Kidney (tissue), 14 donors: ENCODE measurements around the gene DDX21. TPM values are rescaled to one million over a fixed set of nuclear protein-coding genes. Genes with fewer than 3 reads are reported as not detected.

ENCODE experiments used
- DNase-seq, 5 donors: peaks; one replicate each; pipeline ENCODE4 v3.0.0-alpha.2; 2013 to 2020
- FAIRE-seq: peaks from 2 replicates; lab custom pipeline; 2012; peaks lifted over from hg19 to GRCh38; lab: Jason Lieb, UNC
- H3K27ac ChIP-seq, 2 donors: one replicate each; pipeline ENCODE4 v1.7.0; 2013; ENCODE audit warnings: low read depth in 2 of 2, low read length in 2 of 2, inconsistent platforms in 1 of 2
- H3K27me3 ChIP-seq: one replicate; pipeline ENCODE4 v1.7.1; 2013; ENCODE audit warnings: low read length, inconsistent platforms; ENCODE audit not compliant: control insufficient read depth, insufficient read depth
- H3K36me3 ChIP-seq, 3 donors: one replicate each; pipeline versions ENCODE4 v1.7.0 to v1.7.1; 2013; ENCODE audit warnings: low read length in 3 of 3, control low read depth in 1 of 3, inconsistent platforms in 1 of 3; ENCODE audit not compliant: insufficient read depth in 3 of 3, control insufficient read depth in 2 of 3
- H3K4me1 ChIP-seq, 3 donors: one replicate each; pipeline versions ENCODE4 v1.7.0 to v1.7.1; 2013; ENCODE audit warnings: low read length in 3 of 3, inconsistent platforms in 1 of 3, low read depth in 1 of 3; ENCODE audit not compliant: control insufficient read depth in 2 of 3, insufficient read depth in 2 of 3
- H3K4me3 ChIP-seq, 3 donors: one replicate each; pipeline versions ENCODE4 v1.7.0 to v1.8.1; 2013; ENCODE audit warnings: low read length in 3 of 3, control low read depth in 1 of 3, inconsistent platforms in 1 of 3
- H3K9ac ChIP-seq, 3 donors: one replicate each; pipeline versions ENCODE4 v1.7.0 to v1.7.1; 2013; ENCODE audit warnings: low read length in 3 of 3, control low read depth in 1 of 3, inconsistent platforms in 1 of 3
- H3K9me3 ChIP-seq, 3 donors: one replicate each; pipeline versions ENCODE4 v1.7.0 to v1.7.1; 2013; ENCODE audit warnings: low read length in 3 of 3, control low read depth in 1 of 3, inconsistent platforms in 1 of 3; ENCODE audit not compliant: control insufficient read depth in 2 of 3, insufficient read depth in 1 of 3
- intact Hi-C: fragments of 100-400 bp; cut with DNase I; formaldehyde crosslinking; loops from one replicate; pipeline ENCODE4 v1.11.1; 2022
- polyA plus RNA-seq: library from polyadenylated mRNA; stranded (reverse); fragments of 350-450 nt; fragmentation: Illumina TruSeq; extraction: RNeasy Lipid Tissue Mini Kit (QIAGEN cat#74804); gene quantifications from one replicate; pipeline ENCODE4 v1.2.3, GENCODE V29; 2014; ENCODE audit warnings: low read depth, low replicate concordance; ENCODE audit not compliant: insufficient read depth
- total RNA-seq: library from RNA; stranded (reverse); fragmentation: NEBNext Ultra II Directional; extraction: Animal tissue kit (Norgen Biotek cat#: 25700); gene quantifications from one replicate; pipeline ENCODE4 v1.2.1, GENCODE V29; 2021
- TF ChIP-seq, protein P1 (sequence below): IDR thresholded peaks from 3 replicates; pipeline ENCODE4 v1.5.1; 2012; ENCODE audit warnings: mild to moderate bottlenecking, moderate library complexity, borderline replicate concordance; ENCODE audit not compliant: insufficient read depth; ENCODE audit errors: extremely low read depth
- donor health status: control.
- donor health status: control.
- donor health status: control.
- donor health status: control.
- donor health status: control.
- donor health status: DM: yes; HTN: yes; CAD: no.
- donor health status: Normal renal cell carcinoma (clear cell type).

The DDX21 gene
- total and polyA plus RNA-seq, 2 donors from 2014 or later, result 8.9 to 49.4 TPM

DNA sequence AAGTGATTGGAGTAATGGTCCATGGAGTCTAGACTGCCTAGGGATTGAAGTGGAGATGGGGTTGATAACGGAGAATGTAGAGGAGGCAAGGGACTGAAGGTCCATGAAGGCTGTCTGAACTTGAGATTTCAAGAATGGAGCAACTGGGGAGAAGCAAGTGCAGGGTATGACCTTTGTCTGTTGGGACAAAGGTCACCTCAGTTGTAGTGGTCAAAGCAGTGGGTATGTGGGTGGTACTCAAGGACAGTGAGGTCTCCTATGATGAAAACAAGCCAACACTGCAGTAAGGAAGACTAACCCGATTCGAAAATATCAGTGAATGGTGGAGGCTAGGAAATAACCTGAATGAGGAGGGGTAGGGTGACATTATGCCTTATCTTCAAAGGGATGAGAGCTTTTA lies 5.4 kb upstream of the DDX21 start:
- intact Hi-C loops, result no loop called here
- TF ChIP-seq, protein P1, sequence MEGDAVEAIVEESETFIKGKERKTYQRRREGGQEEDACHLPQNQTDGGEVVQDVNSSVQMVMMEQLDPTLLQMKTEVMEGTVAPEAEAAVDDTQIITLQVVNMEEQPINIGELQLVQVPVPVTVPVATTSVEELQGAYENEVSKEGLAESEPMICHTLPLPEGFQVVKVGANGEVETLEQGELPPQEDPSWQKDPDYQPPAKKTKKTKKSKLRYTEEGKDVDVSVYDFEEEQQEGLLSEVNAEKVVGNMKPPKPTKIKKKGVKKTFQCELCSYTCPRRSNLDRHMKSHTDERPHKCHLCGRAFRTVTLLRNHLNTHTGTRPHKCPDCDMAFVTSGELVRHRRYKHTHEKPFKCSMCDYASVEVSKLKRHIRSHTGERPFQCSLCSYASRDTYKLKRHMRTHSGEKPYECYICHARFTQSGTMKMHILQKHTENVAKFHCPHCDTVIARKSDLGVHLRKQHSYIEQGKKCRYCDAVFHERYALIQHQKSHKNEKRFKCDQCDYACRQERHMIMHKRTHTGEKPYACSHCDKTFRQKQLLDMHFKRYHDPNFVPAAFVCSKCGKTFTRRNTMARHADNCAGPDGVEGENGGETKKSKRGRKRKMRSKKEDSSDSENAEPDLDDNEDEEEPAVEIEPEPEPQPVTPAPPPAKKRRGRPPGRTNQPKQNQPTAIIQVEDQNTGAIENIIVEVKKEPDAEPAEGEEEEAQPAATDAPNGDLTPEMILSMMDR, result no peak
- no peak for FAIRE-seq

DNA sequence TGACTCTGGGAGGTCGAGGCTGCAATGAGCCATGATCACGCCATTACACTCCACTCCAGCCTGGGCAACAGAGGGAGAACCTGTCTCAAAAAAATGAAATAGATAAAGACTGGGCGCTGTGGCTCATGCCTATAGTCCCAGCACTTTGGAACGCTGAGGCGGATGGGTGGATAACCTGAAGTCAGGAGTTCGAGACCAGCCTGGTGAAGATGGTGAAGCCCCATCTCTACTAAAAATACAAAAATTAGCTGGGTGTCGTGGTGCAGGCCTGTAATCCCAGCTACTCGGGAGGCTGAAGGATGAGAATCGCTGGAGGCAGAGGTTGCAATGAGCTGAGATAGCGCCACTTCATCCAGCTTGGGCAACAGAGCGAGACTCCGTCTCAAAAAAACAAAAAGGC lies 1.1 kb upstream of the DDX21 start:
- Histone ChIP-seq H3K36me3 (peaks cover 0 to 5% (median 0%) of the 10 kb centered on the region in 3 donors), H3K4me3 (no peak overlapping the region), H3K27me3 (no peaks in the 10 kb centered on the region), H3K27ac (no peak overlapping the region), H3K9me3 (no peaks in the 10 kb centered on the region), H3K9ac (no peak overlapping the region), H3K4me1 (peaks cover 0 to 4% (median 0%) of the 10 kb centered on the region in 3 donors)
- TF ChIP-seq, protein P1, result no peak
- intact Hi-C loops, result no loop called here
- FAIRE-seq (no peak), DNase-seq (no peak)

More for the DNA sequence above, 5.4 kb upstream of the DDX21 start:
- Histone ChIP-seq H3K27me3 (no peaks in the 10 kb centered on the region), H3K9me3 (no peaks in the 10 kb centered on the region), H3K9ac (no peak overlapping the region), H3K27ac (no peak overlapping the region), H3K4me1 (no peaks in the 10 kb centered on the region), H3K4me3 (no peak overlapping the region), H3K36me3 (peaks cover 0 to 27% (median 15%) of the 10 kb centered on the region in 3 donors)
- no peak for DNase-seq

DNA sequence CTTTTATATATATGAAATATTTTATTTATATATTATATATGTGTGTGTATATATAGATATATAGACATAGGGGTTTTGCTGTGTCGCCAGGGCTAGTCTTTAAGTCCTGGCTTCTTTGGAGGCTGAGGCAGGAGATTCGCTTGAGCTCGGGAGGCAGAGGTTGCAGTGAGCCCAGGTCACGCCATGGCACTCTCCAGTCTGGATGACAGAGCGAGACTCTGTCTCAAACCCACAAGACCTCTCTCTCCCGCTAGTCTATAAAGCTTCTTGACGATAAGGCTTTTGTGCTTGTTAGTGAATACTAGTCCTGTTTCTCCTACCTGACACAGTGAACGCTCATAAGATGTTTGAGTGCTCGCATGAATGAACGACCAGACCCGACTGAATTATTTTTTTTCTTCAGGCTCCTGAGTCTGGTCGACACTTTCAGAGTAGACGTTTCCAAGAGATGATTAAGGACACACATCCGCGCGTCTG lies 577 bp upstream of the DDX21 start:
- DNase-seq, result no peak
- H3K4me1 ChIP-seq, result peaks cover 0 to 4% (median 0%) of the 10 kb centered on the region in 3 donors
- intact Hi-C loops, result no loop called here
- H3K9me3 ChIP-seq, result no peaks in the 10 kb centered on the region
- H3K36me3 ChIP-seq, result peaks cover 0 to 9% (median 2%) of the 10 kb centered on the region in 3 donors
- no peaks in the 10 kb centered on the region for H3K27me3 ChIP-seq
- peak overlapping the region; percentile 93 to 96 for H3K27ac ChIP-seq
- TF ChIP-seq, protein P1, result no peak
- FAIRE-seq, result no peak
- peak overlapping the region; percentile 95 to 96 (median 95) for H3K4me3 ChIP-seq
- H3K9ac ChIP-seq, result peak overlapping the region; percentile 82 to 95 (median 86)

DNA sequence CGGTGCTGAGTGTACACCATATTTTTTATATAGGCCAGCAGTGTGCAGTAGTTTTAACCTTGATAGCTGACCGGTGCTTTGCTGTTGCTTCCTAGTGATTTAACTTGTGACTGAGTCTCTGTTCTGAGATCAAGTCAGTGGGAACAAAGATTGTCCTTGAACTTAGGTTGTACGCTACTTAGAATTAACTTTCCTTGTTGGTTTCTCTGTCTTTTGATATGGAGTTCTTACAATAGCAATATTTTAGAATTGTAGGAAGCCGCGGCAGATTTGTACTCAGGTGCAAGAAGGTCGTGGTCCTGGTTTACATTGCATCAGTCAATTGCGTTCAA lies 1.3 kb downstream of the DDX21 start:
- no peak overlapping the region for H3K27ac ChIP-seq

More for the DNA sequence above, 1.3 kb downstream of the DDX21 start:
- TF ChIP-seq, protein P1, result no peak
- intact Hi-C loops, result no loop called here
- no peak for DNase-seq
- peaks cover 0 to 4% (median 0%) of the 10 kb centered on the region in 3 donors for H3K4me1 ChIP-seq
- H3K4me3 ChIP-seq, result peak overlapping the region; percentile 95 to 96 (median 95)
- H3K36me3 ChIP-seq, result peaks cover 0 to 14% (median 5%) of the 10 kb centered on the region in 3 donors
- no peak for FAIRE-seq
- H3K27me3 ChIP-seq, result no peaks in the 10 kb centered on the region
- H3K9me3 ChIP-seq, result no peaks in the 10 kb centered on the region
- H3K9ac ChIP-seq, result peak overlapping the region; percentile 3 to 86 (median 8)
